ENCODE data around the gene MYO5A.

DNA sequence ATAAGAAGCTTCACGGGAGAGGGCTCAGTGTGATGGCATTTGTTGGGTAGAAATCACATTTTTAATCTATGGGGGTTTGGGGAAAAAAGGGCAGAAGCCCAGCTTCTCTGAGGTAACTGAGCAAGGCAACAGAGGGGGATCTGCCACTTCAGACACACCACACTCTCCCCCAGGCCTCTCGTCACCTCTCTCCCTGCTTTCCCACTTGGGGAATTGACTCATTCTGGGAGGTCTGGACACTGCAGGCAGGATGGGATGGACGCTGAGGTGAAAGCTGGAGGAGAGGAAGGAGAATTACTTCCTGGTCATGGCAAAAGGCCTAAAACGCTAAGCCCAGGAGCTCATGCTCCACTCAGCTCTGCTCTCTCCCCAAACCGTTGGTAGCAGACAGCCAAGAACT, 266.3 kb downstream of the MYO5A start:
- TF ChIP-seq, protein P1, sequence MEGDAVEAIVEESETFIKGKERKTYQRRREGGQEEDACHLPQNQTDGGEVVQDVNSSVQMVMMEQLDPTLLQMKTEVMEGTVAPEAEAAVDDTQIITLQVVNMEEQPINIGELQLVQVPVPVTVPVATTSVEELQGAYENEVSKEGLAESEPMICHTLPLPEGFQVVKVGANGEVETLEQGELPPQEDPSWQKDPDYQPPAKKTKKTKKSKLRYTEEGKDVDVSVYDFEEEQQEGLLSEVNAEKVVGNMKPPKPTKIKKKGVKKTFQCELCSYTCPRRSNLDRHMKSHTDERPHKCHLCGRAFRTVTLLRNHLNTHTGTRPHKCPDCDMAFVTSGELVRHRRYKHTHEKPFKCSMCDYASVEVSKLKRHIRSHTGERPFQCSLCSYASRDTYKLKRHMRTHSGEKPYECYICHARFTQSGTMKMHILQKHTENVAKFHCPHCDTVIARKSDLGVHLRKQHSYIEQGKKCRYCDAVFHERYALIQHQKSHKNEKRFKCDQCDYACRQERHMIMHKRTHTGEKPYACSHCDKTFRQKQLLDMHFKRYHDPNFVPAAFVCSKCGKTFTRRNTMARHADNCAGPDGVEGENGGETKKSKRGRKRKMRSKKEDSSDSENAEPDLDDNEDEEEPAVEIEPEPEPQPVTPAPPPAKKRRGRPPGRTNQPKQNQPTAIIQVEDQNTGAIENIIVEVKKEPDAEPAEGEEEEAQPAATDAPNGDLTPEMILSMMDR (IDR thresholded peaks at IDR 0.05), result no peak
- no peak for TF ChIP-seq POLR2A (IDR thresholded peaks at IDR 0.05)
